ENCODE data around the gene MR1. TPM values are rescaled to one million over a fixed set of nuclear protein-coding genes. Genes with fewer than 3 reads are reported as not detected.

Gene MR1
- total RNA-seq, 1 experiment from 2014 or later, result 6.6 TPM

DNA sequence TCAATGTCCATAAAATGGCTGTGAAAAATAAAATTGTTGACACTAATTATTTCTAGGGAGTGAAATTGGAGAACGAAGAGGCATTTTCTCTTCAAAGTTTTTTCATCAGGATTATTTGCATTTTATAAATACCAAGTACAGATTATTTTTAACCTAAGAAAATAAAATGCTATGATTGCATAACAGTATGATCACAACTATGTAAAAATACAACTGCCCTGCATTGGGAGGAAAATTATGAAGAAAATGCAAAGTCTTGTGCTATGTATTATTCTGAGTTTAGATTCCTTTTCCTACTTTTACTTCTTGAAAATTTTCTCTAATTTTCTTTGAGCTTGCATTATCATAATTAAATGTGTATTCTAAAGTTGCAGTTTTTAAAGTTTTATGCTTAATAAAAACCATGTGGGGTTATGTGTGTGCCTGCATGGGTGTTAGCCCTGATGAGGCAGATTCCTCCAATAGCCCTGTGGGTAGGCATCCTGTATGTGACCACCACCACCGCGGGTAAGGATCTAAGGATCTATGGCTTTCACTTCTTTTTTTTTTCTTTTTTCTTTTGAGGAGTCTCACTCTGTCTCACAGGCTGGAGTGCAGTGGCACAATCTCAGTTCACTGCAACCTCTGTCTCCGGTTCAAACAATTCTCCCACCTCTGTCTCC is 35.8 kb upstream of the MR1 start:
- ChIA-PET POLR2A (no interaction called here), CTCF (no interaction called here), RAD21 (ENCODE audit: low non-redundant PET in 1 of 2, low total read pairs in 2 of 2, uncharacterized antibody in 2 of 2, unreplicated experiment in 2 of 2) (no interaction called here)
- Histone ChIP-seq H2AFZ (ENCODE audit: low read depth, low read length, poor library complexity, severe bottlenecking) (no peak overlapping the region), H3K4me3 (replicated peaks in 1 of 2; ENCODE audit: low read depth in 1 of 2, low read length in 2 of 2) (no peak overlapping the region), H3K9me2 (ENCODE audit: insufficient read depth) (no peaks in the 10 kb centered on the region), H3K4me1 (ENCODE audit: control insufficient read depth in 1 of 2, insufficient read depth in 2 of 2, low read length in 2 of 2) (no peaks in the 10 kb centered on the region), H4K20me1 (ENCODE audit: insufficient read depth) (no peaks in the 10 kb centered on the region), H3K4me2 (ENCODE audit: low read length) (no peak overlapping the region), H3K9me3 (ENCODE audit: control insufficient read depth in 1 of 2, insufficient read depth in 1 of 2, low read depth in 1 of 2, low read length in 2 of 2) (no peaks in the 10 kb centered on the region), H3K9ac (ENCODE audit: low read length) (no peak overlapping the region), H3K27ac (ENCODE audit: low read depth, low read length) (no peak overlapping the region), H3K27me3 (ENCODE audit: insufficient read depth, low read length) (no peaks in the 10 kb centered on the region), H3K79me2 (ENCODE audit: insufficient read depth, low read length) (peaks cover 8% of the 10 kb centered on the region; the same call in 1 of the 2 replicates), H3K36me3 (ENCODE audit: control insufficient read depth in 1 of 2, insufficient read depth in 2 of 2, low read length in 2 of 2) (peaks cover 3 to 12% of the 10 kb centered on the region in 2 experiments; a peak in 3 of 4 replicates)
- TF ChIP-seq EZH2 (IDR thresholded peaks at IDR 0.05) (no peak), CEBPB (IDR thresholded peaks at IDR 0.05; ENCODE audit: low read depth) (no peak), ELF1 (IDR thresholded peaks at IDR 0.05; ENCODE audit: borderline replicate concordance, low read depth) (no peak), EGR1 (IDR thresholded peaks at IDR 0.05; ENCODE audit: low read depth) (no peak), TCF7L2 (IDR thresholded peaks at IDR 0.05; ENCODE audit: borderline replicate concordance, extremely low read depth, insufficient read depth, insufficient read length) (no peak), POLR2A (IDR thresholded peaks at IDR 0.05; ENCODE audit: borderline replicate concordance, extremely low read depth, insufficient read depth, insufficient read length) (no peak), SP1 (IDR thresholded peaks at IDR 0.05; ENCODE audit: low read depth) (no peak), SIN3A (IDR thresholded peaks at IDR 0.05; ENCODE audit: low read depth) (no peak)
- TF ChIP-seq, protein P1, sequence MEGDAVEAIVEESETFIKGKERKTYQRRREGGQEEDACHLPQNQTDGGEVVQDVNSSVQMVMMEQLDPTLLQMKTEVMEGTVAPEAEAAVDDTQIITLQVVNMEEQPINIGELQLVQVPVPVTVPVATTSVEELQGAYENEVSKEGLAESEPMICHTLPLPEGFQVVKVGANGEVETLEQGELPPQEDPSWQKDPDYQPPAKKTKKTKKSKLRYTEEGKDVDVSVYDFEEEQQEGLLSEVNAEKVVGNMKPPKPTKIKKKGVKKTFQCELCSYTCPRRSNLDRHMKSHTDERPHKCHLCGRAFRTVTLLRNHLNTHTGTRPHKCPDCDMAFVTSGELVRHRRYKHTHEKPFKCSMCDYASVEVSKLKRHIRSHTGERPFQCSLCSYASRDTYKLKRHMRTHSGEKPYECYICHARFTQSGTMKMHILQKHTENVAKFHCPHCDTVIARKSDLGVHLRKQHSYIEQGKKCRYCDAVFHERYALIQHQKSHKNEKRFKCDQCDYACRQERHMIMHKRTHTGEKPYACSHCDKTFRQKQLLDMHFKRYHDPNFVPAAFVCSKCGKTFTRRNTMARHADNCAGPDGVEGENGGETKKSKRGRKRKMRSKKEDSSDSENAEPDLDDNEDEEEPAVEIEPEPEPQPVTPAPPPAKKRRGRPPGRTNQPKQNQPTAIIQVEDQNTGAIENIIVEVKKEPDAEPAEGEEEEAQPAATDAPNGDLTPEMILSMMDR (IDR thresholded peaks at IDR 0.05 in 2 of 3, conservative IDR thresholded peaks at IDR 0.05 in 1 of 3; ENCODE audit: borderline replicate concordance in 1 of 3, insufficient read depth in 1 of 3, low read depth in 2 of 3, low read length in 2 of 3), result no peak
- TF ChIP-seq, protein P2, sequence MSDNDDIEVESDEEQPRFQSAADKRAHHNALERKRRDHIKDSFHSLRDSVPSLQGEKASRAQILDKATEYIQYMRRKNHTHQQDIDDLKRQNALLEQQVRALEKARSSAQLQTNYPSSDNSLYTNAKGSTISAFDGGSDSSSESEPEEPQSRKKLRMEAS (IDR thresholded peaks at IDR 0.05), result no peak
- ATAC-seq (no peak), DNase-seq (ENCODE audit: low read depth, low spot score) (no peak)
- BruUV-seq (replicated peaks), result no TSS peak
- intact Hi-C loops (cut with micrococcal nuclease), result no loop called here

Data from HCT116 (cell line).